ENCODE data around the gene TRAPPC12.

Gene TRAPPC12

DNA sequence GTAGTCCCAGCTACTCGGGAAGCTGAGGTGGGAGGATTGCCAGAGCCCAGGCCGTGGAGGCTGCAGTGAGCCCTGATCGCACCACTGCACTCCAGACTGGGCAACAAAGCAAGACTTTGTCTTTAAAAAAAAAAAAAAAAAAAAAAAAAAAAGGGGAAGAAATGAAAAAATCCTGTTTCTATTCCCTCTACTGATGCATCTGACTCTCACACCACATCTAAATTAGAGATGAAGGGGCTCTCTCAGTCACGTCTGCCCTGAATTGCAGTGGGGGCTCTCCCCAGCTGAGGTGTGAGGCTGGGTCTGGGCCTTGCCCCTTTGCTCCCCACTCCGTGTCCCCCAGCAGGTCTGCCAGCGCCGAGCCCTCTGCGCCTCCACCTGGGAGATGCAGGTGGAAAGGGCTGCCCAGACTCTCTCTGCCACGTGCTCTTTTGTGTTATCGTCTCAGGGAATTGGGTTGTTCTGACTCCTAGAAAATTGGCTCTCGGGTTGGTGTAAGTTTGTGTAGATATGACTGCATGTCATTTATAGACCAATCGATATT lies 30.2 kb downstream of the TRAPPC12 start:
- no peak for DNase-seq

DNA sequence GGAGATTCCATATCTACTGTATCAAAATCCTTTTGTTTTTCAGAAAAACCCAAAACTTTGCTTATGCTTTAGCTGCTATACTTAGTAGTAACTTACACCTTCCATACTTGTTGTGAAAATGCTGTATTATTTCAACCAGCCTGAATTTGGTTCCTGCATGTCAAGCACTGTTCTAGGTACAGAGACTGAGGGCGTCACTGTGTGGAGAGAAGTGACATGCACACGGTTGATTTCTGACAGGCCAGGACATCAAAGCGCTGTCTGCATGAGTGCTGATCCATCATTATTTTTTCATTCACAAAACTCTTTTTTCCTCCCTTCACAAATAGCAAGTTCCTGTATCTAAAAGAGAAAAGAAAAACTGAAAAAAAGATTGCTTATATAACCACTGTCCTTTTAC lies 31.6 kb downstream of the TRAPPC12 start:
- DNase-seq: no peak

GRCh38 chr2:3413697-3414096 lies 34.2 kb downstream of the TRAPPC12 start:
- no peak for DNase-seq

DNA sequence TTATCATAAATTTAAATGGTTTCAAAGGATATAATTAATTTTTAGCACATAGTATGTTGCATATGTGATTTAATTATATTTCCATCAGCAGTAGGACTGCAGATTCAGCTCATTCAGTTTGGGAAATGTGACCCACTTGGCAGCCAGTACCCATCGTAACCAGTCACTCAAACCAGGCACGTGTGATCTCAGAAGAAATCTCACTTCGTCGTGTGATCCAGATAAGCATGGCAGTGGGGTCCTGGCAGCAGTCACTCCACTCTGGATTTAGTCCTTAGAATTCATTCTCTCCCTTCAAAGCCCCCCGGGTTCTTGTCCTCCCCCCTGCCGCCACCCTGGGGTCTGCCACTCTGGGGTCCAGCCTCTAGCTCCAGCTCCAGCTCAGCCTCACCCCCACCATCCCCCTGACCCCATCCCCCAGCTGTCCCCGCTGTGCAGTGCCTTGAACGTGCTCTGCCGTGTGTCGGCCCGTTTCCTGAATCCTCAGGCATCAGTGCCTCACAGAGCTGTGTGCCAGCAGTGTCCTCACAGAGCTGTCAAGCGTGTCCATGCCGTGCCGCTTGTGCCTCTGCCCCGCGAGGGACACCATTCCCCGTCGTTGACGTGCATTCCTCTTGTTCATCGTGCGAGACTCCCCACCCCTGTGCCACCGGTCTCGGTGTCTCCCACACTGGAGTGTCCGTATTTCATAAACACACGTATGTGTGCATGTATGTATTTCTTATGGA lies 34.8 kb downstream of the TRAPPC12 start:
- no peak for DNase-seq

DNA sequence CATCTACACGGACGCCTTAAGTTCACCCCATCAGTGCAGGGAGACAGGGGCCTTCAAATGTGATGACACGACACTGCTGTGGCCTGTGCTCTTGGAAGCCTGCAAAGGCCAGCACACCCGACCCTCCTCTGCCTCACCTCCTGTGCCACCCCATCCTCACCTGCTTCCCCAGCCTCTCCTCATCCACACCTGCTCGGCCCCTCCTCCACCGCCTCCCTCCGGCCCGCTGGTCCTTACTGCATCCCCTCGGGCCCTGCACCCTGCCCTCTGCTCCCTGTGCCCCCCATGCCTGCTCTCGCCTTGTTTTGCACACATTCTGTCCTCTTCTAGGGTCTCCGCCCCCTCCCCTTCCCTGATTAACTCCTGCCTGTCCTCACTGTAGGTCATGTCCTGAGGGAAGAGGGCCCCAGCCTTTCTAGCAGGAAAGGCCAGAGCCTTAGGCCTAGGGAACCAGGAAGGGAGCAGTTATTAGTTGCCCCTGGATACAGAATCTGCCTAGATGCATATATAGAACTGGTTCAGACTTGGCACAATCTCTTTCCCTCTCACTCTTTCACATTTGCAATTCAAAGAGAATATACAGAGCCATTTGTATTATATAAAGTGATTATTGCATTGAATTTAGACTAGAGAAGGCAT lies 39.4 kb downstream of the TRAPPC12 start:
- DNase-seq: no peak

GRCh38 chr2:3420076-3420768 lies 40.7 kb downstream of the TRAPPC12 start:
- no peak for DNase-seq

GRCh38 chr2:3420769-3421397 lies 41.4 kb downstream of the TRAPPC12 start:
- DNase-seq: no peak

DNA sequence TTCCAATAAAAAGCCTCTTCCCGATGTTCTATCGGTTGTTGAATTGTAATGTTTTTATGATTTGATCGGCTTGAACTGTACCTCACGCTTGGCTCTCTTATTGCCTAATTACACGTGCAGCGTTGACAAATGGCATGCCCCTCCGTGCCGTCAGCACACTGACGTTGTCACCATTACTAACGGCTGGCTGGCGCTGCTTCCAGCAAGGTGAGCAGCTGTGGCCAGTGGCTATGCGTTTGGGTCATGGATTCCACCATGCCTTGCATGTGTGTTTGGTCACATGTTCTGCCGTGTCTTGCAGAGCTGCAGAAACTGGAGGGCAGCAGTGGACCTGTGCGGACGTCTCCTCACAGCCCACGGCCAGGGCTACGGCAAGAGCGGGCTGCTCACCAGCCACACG lies 42.1 kb downstream of the TRAPPC12 start:
- DNase-seq: no peak

DNA sequence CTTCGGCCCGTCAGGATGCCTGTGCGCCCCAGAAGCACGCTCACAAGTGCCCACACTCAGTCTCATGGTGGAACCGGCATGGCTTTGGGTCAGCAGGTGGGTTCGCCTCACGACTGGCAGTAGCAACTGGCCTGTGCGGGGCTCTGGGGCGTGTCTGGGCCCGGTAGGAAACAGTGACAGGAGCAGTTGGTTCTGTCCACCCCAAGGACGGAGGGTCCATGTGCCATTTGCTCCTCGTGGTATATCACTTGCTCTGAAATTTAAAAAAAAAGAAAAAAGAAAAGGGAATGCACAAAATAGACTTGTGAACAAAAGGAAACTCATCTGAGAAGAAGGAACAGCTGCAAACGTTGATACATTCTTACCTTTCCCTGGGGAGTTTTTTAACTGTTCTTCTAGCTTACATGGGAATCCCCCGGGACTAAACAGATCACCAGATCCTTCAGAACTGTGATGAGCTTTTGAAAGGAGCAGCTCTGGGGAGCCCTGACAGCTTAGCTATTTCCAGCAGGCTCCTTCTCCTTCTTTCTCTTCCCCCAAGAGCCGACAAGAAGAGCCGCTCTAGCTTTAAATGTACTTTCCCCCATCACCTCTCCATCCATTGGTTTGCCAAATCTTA lies 42.8 kb downstream of the TRAPPC12 start:
- DNase-seq: no peak

- DNase-seq: peak; percentile 74
Observed at GRCh38 chr2:3423492-3424170, 44.1 kb downstream of the TRAPPC12 start.

GRCh38 chr2:3424171-3424795 lies 44.8 kb downstream of the TRAPPC12 start:
- DNase-seq: no peak

DNA sequence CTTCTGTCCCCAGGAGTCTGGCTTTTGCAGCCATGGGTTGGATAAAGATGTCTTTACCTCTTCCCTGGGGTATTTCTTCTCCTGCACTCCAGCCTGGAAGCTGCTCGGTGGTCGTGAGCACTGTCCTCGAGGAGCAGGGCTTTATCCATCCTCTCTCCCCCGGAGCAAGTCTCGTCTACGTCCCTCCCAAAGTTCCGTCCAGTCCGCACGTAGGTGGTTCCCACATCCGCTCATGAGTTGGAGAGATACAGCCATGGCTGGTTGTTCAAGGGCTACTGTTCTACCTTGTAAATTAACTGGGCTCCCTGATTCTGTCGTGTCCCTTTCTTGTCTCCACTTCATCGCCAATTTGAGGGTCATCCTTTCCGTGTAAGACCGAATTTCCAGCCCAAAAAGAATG lies 47.1 kb downstream of the TRAPPC12 start:
- DNase-seq: no peak

- no peak for DNase-seq
Observed at GRCh38 chr2:3427272-3427671, 47.8 kb downstream of the TRAPPC12 start.

DNA sequence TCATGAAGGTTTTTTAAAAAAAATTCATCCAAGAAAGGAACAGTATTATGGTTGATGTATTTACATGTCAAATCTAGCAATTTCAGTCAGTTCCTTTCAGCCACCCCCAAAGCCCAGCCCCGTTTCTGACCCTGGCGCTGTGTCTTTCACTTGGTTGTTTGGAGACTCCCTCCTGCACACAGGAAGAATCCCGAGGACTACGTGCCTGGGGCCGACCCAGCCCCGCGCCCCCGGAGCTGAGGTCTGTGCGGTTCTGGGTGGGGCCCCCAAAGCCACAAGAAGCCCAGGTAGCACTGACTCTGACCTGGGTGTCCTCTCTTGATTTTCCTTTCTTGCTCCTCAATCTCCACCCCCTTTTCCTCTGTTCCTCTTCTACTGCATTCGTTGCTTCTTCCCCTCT lies 49.1 kb downstream of the TRAPPC12 start:
- no peak for DNase-seq

- DNase-seq: no peak
Observed at GRCh38 chr2:3429066-3429610, 49.6 kb downstream of the TRAPPC12 start.

- no peak for DNase-seq
Observed at GRCh38 chr2:3430172-3430571, 50.7 kb downstream of the TRAPPC12 start.

DNA sequence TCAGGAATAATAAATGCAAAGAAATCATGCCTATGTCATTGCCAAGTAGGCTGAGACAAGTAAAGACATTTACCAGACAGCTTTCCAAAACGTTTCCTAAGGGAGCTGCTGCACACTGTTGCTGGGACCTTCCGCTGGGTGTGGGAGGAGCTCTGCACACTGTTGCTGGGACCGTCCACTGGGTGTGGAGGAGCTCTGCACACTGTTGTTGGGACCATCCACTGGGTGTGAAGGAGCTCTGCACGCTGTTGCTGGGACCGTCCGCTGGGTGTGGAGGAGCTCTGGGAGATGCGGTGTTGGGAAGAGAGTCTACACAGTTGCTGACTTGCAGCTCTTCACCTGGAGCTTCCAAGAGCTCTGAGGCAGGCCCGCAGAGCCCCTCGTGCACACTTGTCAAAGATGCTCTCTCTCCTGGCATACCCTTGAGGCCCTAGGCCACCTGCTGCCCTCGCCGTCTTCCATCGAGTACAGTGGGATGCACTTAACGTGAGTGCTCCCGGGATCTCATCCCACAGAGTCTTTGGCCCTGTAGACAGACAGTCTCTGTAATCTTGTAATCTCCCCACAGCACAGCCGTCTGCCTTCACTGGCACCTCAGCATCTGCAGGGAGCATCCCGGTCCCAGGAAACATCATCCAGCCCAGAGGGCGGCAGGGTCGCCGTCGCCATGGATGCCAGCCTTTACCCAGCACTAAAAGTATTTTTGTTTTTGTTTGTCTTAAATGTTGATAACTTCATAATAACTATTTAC lies 51.4 kb downstream of the TRAPPC12 start:
- DNase-seq: no peak

DNA sequence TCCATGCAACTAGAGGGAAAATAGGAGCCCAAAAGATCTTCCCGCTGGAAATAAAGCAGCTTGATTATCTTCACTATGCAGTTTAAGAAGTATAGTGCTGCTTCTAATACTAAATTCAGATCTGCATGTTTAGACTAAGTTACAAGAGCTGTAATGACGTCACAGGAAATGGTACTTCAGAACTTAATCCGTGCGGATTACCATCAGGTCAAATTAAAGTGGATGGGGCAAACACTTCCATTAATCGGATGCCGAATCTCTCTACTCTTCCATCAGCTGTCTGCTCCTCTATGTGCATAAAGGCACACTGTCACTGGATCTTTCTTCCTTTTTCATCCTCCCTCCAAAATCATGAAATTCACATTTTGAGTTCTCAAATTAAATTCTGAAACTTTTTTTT lies 52.6 kb downstream of the TRAPPC12 start:
- no peak for DNase-seq

- DNase-seq: no peak
Observed at GRCh38 chr2:3432693-3433338, 53.3 kb downstream of the TRAPPC12 start.

GRCh38 chr2:3433339-3433699 lies 53.8 kb downstream of the TRAPPC12 start:
- no peak for DNase-seq
